T-helper 1 cell treated with Interleukin-12 subunit alpha and Interleukin-12 subunit beta and Interleukin-4 antibody, amounts not matched to agents 30 ng/mL and 1 ng/mL, for 36 hours (primary cell): ENCODE data around the gene DYRK2. TPM values are rescaled to one million over a fixed set of nuclear protein-coding genes. Genes with fewer than 3 reads are reported as not detected.

Experiments used
- intact Hi-C: fragments of 100-400 bp; cut with micrococcal nuclease; formaldehyde crosslinking; loops from one replicate; pipeline ENCODE4 v1.15.1; 2024
- total RNA-seq: library from RNA; stranded (reverse); gene quantifications from 2 replicates; pipeline ENCODE4 v1.2.3, GENCODE V29; 2022

DYRK2 gene
- total RNA-seq, 1 donor from 2014 or later = 59.9 TPM

GRCh38 chr12:67645126-67645525, 3.4 kb upstream of the DYRK2 start:
- intact Hi-C loops = loop anchor here (5.0 kb wide), 2 partner anchors 687 to 967 kb away; partner anchors contain the start of genes MDM1 and RAP1B

DNA sequence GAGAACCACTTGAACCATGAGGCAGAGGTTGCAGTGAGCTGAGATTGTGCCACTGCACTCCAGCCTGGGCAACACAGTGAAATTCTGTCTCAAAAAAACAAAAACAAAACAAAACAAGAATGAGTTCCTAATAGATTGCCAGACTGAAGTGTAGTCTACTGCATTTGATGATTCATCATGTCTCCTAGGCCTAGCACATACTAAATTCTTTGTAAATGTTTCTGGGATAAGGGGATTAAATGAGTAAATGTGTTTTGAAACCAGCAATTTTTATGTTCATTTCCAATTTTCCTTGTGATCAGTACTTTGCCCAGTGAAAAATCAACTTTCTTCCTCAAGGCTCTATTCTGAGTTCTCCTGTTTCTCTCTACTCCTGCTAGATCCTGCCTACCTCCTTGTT, 2.9 kb upstream of the DYRK2 start:
- intact Hi-C loops = loop anchor here (5.0 kb wide), 2 partner anchors 687 to 967 kb away; partner anchors contain the start of genes MDM1 and RAP1B

DNA sequence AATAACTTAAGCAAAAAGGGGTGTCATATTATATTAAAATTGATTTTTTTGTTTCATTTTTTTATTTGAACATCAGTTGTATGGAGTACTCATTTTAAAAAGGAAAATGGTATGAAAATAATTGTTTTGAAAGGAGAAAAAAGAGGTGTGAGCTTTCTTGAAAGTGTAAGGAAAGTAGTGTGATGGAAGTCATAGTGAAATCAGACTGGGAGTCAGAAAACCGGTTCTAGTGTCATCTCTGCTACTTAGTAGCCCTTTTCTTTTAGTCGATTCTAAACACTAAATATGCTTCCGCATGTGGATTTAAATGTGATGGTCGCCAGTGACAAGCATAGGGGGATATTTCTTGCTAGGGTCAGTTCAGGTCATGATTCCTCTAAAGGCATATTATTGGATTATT, 1.8 kb upstream of the DYRK2 start:
- intact Hi-C loops = loop anchor here (1.0 to 5.0 kb wide), 3 partner anchors 131 to 966 kb away; partner anchors contain the start of genes MDM1 and RAP1B

DNA sequence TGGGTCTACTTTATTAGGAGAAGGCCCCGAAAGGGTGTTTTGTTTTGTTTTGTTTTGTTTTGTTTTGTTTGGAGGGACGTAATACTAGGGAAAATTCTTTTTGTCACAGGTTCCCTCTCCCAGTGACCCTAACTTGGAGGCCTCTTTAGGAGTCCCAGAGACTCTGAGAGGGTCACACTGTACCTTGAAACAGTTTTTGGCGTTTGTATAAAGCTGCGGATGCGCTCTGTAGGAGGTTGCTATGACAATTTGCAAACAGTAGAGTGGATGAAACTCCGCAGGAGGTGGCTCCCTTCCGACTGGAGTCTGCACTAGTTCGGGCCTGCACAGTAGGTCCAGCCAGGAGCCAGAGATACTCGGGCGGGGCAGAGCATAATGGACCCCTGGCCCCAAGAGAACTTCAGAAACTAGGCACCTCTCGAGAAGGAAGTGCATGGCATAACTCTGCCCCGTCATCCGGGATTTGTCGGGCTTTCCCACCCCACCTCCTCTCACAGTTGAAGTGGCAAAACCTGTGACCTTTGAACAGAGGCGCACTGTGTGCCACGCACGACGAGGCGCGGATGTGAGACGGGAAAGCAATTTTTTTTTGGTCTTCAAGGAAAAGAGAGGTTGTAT, 1.3 kb upstream of the DYRK2 start:
- intact Hi-C loops = loop anchor here (1.0 to 5.0 kb wide), 3 partner anchors 132 to 965 kb away; partner anchors contain the start of genes MDM1 and RAP1B

- intact Hi-C loops = loop anchor here (1.0 to 5.0 kb wide), 5 partner anchors 56 to 964 kb away; partner anchors contain the start of genes MDM1 and RAP1B
Measured at GRCh38 chr12:67647799-67648520, 585 bp upstream of the DYRK2 start.

- intact Hi-C loops = loop anchor here (5.0 kb wide), 2 partner anchors 683 to 963 kb away; partner anchors contain the start of genes MDM1 and RAP1B
Measured at GRCh38 chr12:67649261-67649569, 670 bp downstream of the DYRK2 start.

DNA sequence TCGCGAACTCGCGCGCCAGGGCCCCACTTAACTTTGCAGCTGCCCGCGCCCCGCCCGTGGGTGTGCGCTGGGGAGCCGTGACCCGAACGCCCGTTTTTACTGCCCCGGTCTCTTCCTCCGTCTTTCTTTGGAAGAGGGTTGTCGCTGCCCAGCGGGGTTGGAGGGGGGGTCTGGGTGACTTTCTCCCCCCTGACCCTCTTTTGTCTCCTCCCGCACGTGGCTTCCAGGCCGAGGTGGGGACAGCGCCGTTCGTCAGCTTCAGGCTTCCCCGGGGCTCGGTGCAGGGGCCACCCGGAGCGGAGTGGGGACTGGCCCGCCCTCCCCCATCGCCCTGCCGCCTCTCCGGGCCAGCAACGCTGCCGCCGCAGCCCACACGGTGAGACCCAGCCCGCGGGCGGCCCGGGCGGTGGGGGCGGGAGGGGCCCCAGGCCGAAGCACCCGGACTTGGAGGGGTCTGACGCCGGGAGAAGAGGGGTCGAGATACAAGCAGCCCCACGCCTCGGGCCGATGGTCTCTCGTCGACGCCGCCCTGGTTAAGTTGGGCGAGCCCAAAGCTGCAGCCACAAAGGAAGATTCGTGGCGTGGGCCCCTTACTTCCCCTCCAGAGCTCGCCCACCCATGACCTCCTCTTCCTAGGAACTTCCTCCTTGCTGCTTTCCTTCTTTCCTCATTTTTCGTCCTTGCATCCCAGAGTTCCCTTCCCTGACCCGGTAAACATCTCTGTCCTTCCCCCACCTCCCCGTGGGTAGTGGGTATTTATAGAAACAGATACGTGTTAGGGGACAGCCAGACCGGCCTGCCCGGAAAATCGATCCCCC, 1.2 kb downstream of the DYRK2 start:
- intact Hi-C loops = loop anchor here (1.0 to 5.0 kb wide), 8 partner anchors 70 to 1158 kb away; partner anchors contain the start of genes IFNG, MDM1, MDM2 and RAP1B

- intact Hi-C loops = loop anchor here (1.0 to 5.0 kb wide), 12 partner anchors 20 to 1157 kb away; partner anchors contain the start of genes CAND1, IFNG and MDM2
Measured at GRCh38 chr12:67650388-67651131, 2.0 kb downstream of the DYRK2 start.

DNA sequence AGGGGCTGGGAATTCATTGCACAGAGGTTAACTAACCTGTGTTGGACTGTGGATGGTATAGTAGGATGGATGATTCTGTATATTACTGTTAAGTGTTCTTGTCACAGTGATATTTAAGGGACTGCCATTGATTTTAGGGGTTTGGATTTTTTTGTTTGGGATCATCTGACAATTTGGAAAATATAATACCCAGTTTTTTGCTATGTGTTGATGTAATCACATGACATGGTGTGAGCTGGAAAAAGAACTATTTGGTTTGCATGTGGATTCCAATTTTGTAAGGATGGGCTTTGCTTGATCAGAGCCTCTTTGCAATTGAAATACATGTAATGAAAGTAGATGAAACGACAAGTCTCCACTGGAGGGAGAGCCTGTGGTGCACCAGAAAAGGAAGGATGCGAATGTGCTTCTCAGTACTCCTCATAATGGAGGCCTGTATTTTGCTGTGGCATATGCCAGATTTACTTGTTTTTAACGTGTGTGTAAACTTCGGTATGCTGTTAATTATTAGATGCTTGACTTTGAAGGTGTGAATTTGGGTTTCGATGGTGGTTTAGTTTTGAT, 2.7 kb downstream of the DYRK2 start:
- intact Hi-C loops = loop anchor here (1.0 to 5.0 kb wide), 10 partner anchors 21 to 1156 kb away; partner anchors contain the start of genes CAND1, IFNG and MDM2

DNA sequence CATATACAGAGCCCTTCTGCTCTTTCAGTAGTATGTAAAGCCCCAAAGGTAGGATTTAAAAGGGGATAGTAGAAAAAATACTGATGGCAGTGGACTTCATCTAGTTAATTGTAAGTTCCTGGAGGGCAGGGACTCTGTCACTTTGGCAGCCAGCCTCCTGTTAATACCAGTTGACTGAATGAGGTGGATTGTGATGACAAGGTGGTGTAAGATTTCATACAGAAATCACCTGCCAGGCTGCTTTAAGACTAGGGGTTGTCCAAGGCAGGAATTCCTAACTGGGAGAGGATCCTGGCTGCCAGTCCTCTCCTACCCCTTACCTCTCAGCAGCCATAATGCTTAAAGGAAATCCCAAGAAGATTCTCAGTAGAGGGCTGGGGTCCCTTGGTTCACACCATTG, 7.3 kb downstream of the DYRK2 start:
- intact Hi-C loops = no loop called here

DNA sequence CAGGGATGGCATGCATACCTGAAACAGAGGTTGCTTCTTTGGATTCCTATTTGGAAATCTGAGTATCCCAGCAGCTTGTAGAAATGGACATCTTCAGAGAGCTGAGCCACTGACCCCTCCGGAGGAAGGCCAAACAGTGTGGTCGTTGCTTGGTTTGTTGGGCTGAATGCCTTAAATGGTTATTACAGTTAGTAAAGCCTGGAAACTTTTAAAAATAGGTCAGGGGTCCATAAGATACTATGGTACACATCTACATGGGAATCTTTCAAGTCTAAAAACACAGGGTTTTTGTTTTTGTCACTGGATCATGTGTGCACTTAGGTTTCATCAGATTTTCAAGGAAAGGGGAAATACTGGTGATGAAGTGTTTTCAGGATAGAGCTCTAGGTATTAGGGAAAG, 7.7 kb downstream of the DYRK2 start:
- intact Hi-C loops = no loop called here

DNA sequence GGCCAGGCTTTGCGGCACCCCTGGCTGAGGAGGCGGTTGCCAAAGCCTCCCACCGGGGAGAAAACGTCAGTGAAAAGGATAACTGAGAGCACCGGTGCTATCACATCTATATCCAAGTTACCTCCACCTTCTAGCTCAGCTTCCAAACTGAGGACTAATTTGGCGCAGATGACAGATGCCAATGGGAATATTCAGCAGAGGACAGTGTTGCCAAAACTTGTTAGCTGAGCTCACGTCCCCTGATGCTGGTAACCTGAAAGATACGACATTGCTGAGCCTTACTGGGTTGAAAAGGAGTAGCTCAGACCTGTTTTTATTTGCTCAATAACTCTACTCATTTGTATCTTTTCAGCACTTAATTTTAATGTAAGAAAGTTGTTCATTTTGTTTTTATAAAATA, 9.9 kb downstream of the DYRK2 start:
- intact Hi-C loops = no loop called here

- intact Hi-C loops = no loop called here
Measured at GRCh38 chr12:67659292-67659691, 10.7 kb downstream of the DYRK2 start.

DNA sequence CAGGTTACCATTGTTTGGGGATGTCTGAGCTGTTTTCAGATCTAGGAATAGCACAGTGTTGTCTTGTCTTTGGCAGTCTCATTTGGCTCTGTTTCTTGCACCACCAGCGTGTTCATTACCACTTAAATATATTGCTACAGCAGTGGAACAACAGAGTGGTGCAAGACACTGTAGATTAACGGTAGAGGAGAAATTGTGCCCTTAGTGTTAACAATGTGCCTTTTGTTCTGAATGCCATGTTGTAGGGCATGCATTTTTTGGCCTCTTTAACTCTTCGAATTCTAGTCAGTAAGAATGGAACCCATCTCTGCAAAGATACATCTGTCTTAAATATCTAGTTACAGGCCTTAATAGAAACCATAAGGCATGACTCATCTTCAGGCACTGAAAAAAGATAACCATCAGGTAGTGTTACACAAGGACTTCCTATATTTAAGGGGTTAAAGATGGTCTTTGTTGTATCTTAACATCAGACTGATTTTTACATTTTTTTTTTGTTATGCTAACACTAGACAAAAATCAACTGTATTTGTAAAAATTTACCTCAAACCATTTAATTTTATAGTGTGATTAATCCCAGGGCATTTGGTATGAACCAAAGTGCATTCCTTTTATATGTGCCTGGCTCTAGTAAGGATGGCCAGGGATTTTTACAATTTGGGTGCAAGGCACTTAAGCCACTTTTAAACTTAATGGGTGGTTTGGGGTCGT, 12.9 kb downstream of the DYRK2 start:
- intact Hi-C loops = no loop called here

GRCh38 chr12:67662910-67663538, 14.5 kb downstream of the DYRK2 start:
- intact Hi-C loops = loop anchor here (1.0 kb wide), 1 partner anchor 307 kb away; no protein-coding TSS in a partner anchor

DNA sequence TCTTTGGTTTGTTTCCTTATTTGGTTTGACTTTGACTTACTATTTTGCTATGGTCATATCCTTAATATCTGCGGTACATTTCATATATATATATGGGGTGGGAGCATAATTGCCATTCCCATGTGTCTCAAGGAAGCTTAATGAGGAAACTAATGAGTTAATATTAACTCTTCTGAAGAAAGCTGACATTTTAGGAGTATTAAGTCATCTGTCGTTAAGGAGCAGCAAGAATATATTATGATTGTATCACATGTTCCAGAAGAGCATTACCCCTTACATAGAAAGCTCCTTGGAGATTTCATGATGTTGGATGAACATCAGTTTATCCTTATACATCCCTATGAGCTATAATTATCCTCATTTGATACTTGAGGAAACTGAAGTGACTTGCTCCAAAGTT, 15.6 kb downstream of the DYRK2 start:
- intact Hi-C loops = no loop called here

GRCh38 chr12:67665679-67666078, 17.1 kb downstream of the DYRK2 start:
- intact Hi-C loops = no loop called here

DNA sequence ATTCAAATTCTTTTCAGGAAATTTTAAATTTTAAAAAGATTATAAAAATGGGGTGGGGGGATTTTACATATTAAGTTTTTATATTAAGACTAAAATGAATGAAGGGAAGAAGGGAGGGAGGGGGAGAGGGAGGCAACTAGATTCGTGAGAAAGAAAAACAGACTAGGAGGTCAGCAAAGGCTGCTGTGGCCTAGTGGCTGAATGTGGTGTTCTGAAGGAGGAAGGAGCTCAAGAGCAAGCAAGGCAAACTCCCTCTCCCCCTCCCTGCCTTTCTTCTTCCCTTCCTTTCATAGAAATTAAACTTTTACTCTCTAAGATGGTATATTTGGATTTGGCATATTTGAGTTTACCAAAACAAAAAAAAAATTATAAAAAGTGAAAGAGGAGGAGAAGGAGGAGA, 18.1 kb downstream of the DYRK2 start:
- intact Hi-C loops = no loop called here
